RWPE1 (cell line): ENCODE data around the gene PRR5.

Experiments
- CTCF ChIA-PET: fragments of 350-600 bp; sonication (Branson Sonifier 250); formaldehyde crosslinking; extraction: SDS; loops from one replicate; lab custom pipeline; 2021; lab: Yijun Ruan, JAX
- POLR2A ChIA-PET: fragments of 400-600 bp; formaldehyde crosslinking; extraction: SDS; loops from one replicate; lab custom pipeline; 2020; ENCODE audit warnings: antibody characterized with exemption; ENCODE audit not compliant: low non-redundant PET; lab: Yijun Ruan, JAX
- DNase-seq: peaks from one replicate; pipeline ENCODE4 v3.0.0; 2012; ENCODE audit warnings: low spot score
- H3K27ac ChIP-seq: fragments of 450-650 bp; 2 replicates; pipeline ENCODE4 v1.5.1; 2017
- TF ChIP-seq, protein P1 (sequence below): fragments of 450-650 bp; conservative IDR thresholded peaks from 2 replicates; pipeline ENCODE4 v1.5.1; 2017; ENCODE audit warnings: low read depth, mild to moderate bottlenecking

PRR5 gene

DNA sequence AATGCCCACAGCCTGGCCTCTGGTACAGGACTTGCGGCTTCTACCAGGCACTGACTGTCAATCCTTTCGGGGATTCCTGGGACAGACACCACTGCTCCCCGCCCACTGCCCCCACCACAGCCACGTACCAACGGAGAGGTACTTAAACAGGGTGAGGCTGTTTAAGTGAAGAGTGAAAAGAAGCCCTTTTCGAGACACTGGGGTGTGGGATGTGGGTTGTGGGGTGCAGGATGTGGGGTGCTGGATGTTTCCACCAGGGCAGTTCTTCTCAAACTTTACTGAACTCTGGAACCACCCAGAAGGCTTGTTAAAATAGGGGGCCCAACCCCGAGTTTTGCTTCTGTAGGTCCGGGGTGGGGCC, 34.2 kb upstream of the PRR5 start:
- CTCF ChIA-PET, result no interaction called here
- TF ChIP-seq, protein P1, sequence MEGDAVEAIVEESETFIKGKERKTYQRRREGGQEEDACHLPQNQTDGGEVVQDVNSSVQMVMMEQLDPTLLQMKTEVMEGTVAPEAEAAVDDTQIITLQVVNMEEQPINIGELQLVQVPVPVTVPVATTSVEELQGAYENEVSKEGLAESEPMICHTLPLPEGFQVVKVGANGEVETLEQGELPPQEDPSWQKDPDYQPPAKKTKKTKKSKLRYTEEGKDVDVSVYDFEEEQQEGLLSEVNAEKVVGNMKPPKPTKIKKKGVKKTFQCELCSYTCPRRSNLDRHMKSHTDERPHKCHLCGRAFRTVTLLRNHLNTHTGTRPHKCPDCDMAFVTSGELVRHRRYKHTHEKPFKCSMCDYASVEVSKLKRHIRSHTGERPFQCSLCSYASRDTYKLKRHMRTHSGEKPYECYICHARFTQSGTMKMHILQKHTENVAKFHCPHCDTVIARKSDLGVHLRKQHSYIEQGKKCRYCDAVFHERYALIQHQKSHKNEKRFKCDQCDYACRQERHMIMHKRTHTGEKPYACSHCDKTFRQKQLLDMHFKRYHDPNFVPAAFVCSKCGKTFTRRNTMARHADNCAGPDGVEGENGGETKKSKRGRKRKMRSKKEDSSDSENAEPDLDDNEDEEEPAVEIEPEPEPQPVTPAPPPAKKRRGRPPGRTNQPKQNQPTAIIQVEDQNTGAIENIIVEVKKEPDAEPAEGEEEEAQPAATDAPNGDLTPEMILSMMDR, result no peak
- no peak overlapping the region for H3K27ac ChIP-seq
- POLR2A ChIA-PET, result no interaction called here
- no peak for DNase-seq

DNA sequence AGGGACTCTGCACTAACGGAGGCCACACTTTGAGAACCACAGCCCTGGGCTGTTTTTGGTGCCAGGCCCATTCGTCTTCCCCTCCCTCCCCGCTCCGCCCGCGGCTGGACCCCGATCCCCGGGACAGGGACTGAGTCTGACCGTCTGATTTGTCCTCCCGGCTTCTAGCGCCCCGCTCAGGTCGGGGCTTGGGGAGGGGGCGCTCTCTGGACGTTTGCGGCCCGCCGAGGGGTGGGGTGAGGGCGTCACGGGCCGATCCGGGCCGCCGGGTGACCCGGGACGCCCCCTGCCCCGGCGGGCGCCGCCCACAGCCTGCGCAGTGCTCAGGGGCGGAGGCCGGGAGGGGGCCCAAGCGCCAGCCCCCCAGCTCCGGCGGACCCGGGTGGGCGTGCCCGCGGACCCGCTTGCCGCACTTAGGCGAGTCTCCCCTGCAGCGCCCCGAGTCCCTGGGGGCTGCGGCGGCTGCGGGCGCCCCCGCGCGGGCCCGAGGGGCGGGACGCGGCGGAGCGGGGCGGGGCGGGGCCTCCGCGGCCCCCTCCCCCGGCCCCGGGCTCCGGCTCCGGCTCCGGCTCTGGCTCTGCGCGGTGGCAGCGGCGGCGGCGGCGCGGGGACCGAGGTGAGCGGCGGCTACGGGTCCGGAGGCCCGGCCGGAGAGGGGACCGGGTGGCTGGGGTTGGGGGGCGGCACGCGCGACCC, 33.7 kb upstream of the PRR5 start:
- ChIA-PET CTCF (interaction anchor here (1.0 kb wide), 1 partner anchor 676 kb away, joined by 3 read pairs; no protein-coding TSS in a partner anchor), POLR2A (no interaction called here)
- TF ChIP-seq, protein P1, result no peak
- no peak for DNase-seq
- no peak overlapping the region for H3K27ac ChIP-seq

DNA sequence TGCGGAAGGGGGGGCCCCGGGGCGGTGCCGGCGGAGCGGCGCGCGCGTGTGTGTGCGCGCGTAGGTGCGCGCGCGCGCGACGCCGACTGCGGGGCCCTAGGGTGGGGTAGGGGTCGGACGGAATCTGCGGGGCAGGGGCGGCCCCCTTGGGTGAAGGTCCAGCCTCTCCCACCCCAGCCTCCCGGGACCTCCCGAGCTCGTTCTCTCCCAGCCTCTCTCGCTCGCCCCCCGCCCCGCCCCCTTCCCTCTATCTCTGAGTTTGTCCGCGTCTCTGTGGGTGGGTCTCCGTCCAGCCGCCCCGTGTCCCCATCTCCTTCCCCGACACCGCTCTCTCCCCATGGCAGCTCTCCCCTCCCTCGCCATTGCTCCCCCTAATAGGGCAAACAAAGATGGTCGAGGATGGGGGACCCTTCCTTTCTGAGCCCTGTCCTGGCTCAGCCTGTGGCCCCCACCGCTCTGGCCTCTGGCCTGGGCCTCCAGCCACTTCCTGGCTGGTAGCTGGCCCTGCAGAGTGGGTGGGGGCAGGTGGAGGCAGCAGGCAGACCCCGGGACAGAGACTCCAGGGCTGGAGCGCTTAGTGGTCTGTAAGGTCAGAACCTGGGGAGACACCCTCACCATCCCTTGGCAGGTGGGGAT, 33.0 kb upstream of the PRR5 start:
- ChIA-PET CTCF (interaction anchor here (0.5 to 1.0 kb wide), 2 partner anchors 676 to 1388 kb away, joined by 3 read pairs; no protein-coding TSS in a partner anchor), POLR2A (no interaction called here)
- TF ChIP-seq, protein P1, result no peak
- no peak for DNase-seq
- no peak overlapping the region for H3K27ac ChIP-seq

DNA sequence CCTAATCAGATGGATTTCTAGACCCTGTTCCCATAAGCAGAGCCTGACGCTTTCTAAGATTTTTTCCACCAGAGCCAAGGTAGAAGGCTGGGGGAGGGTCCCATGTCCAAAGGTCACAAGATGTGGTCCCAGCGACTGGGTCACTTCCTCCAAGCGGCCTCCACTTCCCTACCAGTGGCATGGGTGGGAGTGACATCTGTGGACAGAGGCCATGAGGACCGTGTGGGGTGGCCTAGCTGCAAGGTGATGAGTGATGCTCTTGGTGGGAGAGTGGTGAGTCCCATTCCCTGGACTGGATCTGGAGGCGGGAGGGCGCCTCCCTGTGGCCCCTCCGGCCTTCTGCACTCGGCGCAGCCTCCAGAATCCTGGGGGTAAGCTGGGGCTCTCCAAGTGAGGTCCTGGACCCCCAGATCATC, 32.4 kb upstream of the PRR5 start:
- POLR2A ChIA-PET, result no interaction called here
- no peak for DNase-seq

DNA sequence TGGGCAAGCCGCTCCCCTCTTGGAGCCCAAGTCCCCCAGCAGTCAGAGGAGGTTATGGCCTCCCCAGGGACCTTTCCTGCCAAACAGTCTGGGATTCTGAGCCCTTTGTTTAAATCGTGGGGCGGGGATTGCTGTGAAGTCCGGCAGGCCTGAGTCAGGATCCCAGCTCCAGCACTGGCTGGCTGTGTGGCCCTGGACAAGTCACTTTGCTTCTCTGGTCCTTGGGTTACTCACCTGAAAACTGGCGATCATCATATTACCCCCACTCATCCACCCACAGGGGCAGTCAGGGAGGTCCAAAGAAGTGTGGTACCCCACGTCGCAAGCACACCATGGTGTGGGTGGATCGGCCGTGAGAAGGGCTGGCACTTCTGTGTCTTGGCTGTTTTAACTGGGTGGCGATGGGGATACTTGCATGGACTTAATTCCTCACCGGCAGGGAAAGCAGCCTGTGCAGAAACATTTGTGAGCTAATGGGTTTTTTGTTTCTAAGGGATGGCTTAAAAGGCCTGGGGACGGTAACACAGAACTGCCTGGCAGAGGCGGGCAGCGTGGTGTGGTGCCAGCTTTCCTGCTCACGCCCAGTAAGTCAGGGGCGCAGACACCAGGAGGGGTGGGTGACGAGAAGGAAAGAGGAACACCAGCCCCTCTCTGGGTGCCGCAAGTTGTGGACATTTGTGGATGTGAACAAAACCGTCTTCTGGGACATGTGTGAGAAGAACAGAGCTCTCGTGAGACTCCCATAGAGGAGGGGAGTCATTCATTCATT, 31.6 kb upstream of the PRR5 start:
- POLR2A ChIA-PET, result no interaction called here
- CTCF ChIA-PET, result interaction anchor here (0.6 to 0.7 kb wide), 3 partner anchors 11 to 811 kb away, joined by 3 to 4 read pairs (median 3); no protein-coding TSS in a partner anchor
- no peak overlapping the region for H3K27ac ChIP-seq
- TF ChIP-seq, protein P1, result no peak
- DNase-seq, result no peak

More for the DNA sequence above, 32.4 kb upstream of the PRR5 start:
- CTCF ChIA-PET, result interaction anchor here (0.5 to 1.0 kb wide), 4 partner anchors 10 to 1387 kb away, joined by 3 to 4 read pairs (median 3); no protein-coding TSS in a partner anchor
- H3K27ac ChIP-seq, result no peak overlapping the region
- TF ChIP-seq, protein P1, result no peak

DNA sequence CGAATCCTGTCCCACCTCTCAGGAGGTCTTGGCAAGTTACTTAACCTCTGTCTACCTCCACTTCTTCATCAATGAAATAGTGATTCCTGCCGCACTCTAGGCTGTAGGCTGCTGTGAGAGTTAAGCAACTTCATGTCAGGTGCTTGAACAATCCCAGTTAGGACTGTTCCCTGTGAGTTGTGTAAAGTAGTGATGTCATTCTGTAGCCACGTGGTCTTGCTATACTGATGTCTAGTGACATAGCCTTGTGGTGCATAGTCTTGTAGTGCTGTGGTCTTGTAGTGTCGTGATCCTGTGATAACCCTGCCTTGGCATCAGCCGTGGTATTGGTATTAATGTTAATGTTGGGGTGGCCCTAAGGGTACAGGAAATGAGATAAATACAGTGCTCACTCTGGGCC, 30.3 kb upstream of the PRR5 start:
- DNase-seq, result no peak
- POLR2A ChIA-PET, result no interaction called here
- H3K27ac ChIP-seq, result no peak overlapping the region
- CTCF ChIA-PET, result no interaction called here
- TF ChIP-seq, protein P1, result no peak
